ENCODE measurements around the gene TIMM44. TPM values are rescaled to one million over a fixed set of nuclear protein-coding genes. Genes with fewer than 3 reads are reported as not detected.

The TIMM44 gene
- polyA plus RNA-seq, 1 experiment: 43.3 TPM

GRCh38 chr19:7877249-7877836, 66.1 kb downstream of the TIMM44 start:
- CTCF ChIA-PET: interaction anchor here (1.8 kb wide), 1 partner anchor 8 kb away, joined by 8 read pairs; no protein-coding TSS in a partner anchor
- TF ChIP-seq, protein P1, sequence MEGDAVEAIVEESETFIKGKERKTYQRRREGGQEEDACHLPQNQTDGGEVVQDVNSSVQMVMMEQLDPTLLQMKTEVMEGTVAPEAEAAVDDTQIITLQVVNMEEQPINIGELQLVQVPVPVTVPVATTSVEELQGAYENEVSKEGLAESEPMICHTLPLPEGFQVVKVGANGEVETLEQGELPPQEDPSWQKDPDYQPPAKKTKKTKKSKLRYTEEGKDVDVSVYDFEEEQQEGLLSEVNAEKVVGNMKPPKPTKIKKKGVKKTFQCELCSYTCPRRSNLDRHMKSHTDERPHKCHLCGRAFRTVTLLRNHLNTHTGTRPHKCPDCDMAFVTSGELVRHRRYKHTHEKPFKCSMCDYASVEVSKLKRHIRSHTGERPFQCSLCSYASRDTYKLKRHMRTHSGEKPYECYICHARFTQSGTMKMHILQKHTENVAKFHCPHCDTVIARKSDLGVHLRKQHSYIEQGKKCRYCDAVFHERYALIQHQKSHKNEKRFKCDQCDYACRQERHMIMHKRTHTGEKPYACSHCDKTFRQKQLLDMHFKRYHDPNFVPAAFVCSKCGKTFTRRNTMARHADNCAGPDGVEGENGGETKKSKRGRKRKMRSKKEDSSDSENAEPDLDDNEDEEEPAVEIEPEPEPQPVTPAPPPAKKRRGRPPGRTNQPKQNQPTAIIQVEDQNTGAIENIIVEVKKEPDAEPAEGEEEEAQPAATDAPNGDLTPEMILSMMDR (IDR thresholded peaks at IDR 0.05; ENCODE audit: low read depth, low read length): no peak

More at GRCh38 chr19:7877249-7877836, 66.1 kb downstream of the TIMM44 start:
- H3K27ac ChIP-seq (ENCODE audit: low read depth, low read length): no peak overlapping the region
- H3K27me3 ChIP-seq (ENCODE audit: control insufficient read depth, insufficient read depth, low read length): peaks cover 38% of the 10 kb centered on the region
- POLR2A ChIA-PET: interaction anchor here (0.6 kb wide), 1 partner anchor 47 kb away, joined by 9 read pairs; no protein-coding TSS in a partner anchor
- H3K4me3 ChIP-seq (ENCODE audit: low read depth, low read length): no peak overlapping the region
- no peaks in the 10 kb centered on the region; the same call in 1 of the 2 replicates for H3K9me3 ChIP-seq (ENCODE audit: control insufficient read depth, insufficient read depth, low read length)
- no peak for DNase-seq (ENCODE audit: low read depth, low spot score)

Other genes starting within 250 kb of the TIMM44 start
- gene FCER2, start 241.5 kb downstream of the TIMM44 start, polyA plus RNA-seq (2011; rRNA removed): not detected in 2 replicates
- not detected in 2 replicates for gene CLEC4G, start 211.6 kb downstream of the TIMM44 start, polyA plus RNA-seq (2011; rRNA removed)
- not detected in 2 replicates for gene CD209, start 196.1 kb downstream of the TIMM44 start, polyA plus RNA-seq (2011; rRNA removed)
- gene CLEC4M, start 180.4 kb downstream of the TIMM44 start, polyA plus RNA-seq (2011; rRNA removed): not detected in 2 replicates
- 6.7 and 9.1 TPM in 2 replicates for gene EVI5L, start 113.4 kb downstream of the TIMM44 start, polyA plus RNA-seq (2011; rRNA removed)
- gene PRR36, start 69.3 kb downstream of the TIMM44 start, polyA plus RNA-seq (2011; rRNA removed): not detected in 2 replicates
- gene LRRC8E, start 55.2 kb downstream of the TIMM44 start, polyA plus RNA-seq (2011; rRNA removed): 4.1 and 4.7 TPM in 2 replicates
- 5.6 and 6.2 TPM in 2 replicates for gene MAP2K7, start 39.8 kb downstream of the TIMM44 start, polyA plus RNA-seq (2011; rRNA removed)
- gene TGFBR3L, start 28.8 kb downstream of the TIMM44 start, polyA plus RNA-seq (2011; rRNA removed): 0.88 TPM in 1 of 2 replicates, not detected in the other
- 12.1 and 17.7 TPM in 2 replicates for gene SNAPC2, start 23.3 kb downstream of the TIMM44 start, polyA plus RNA-seq (2011; rRNA removed)
- gene CTXN1, start 17.5 kb downstream of the TIMM44 start, polyA plus RNA-seq (2011; rRNA removed): 0.95 and 2.2 TPM in 2 replicates
- 44.7 and 52.3 TPM in 2 replicates for gene ELAVL1, start 62.0 kb upstream of the TIMM44 start, polyA plus RNA-seq (2011; rRNA removed)
- not detected in 2 replicates for gene CCL25, start 109.1 kb upstream of the TIMM44 start, polyA plus RNA-seq (2011; rRNA removed)
- gene FBN3, start 205.9 kb upstream of the TIMM44 start, polyA plus RNA-seq (2011; rRNA removed): not detected in 2 replicates

All from AG04450 (cell line).